Measurements from ENCODE around the gene GBX2. TPM values are rescaled to one million over a fixed set of nuclear protein-coding genes. Genes with fewer than 3 reads are reported as not detected.

The GBX2 gene
- total and polyA plus RNA-seq, 5 donors: not detected

DNA sequence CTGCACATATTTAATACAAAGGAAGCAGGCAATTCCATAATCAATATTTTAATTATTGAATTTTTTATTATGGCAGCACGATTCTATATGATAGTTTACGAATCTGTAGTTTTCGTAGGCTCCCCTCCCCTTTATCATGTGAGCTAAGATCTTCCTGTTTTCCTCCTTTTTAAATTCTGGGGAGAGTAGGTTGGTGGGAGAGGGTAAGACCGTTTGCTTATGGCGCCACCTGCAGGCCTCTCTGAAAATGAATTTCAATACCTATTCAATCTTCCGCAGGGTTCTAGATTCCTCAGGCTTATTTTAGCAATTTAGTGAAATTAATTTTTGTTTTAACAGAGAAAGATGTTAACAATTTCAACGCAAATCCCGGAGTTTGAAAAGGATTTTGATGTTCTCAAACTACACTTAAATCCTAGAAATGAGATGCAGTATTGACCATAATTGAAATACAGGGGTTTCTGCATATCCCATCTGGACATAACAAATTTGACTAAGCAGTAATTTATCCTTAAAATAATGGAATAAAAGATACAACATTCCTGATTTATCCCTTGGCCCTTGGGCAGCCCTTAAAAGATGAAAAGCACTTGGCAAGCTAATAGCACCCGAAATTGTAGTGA is 12.8 kb upstream of the GBX2 start:
- H3K27me3 ChIP-seq (ENCODE audit: control insufficient read depth, insufficient read depth): no peaks in the 10 kb centered on the region
- intact Hi-C loops (cut with DNase I): loop anchor here in 3 of 4 donors (5.0 to 10.0 kb wide), 3 partner anchors 396 to 414 kb away; no protein-coding TSS in a partner anchor
- H3K4me3 ChIP-seq (ENCODE audit: low read length): no peak overlapping the region
- H3K4me1 ChIP-seq (ENCODE audit: control insufficient read depth, insufficient read depth, low read length): no peaks in the 10 kb centered on the region
- ATAC-seq (no peak), DNase-seq (peak in 1 of 3 donors; percentile 46)
- H3K27ac ChIP-seq (ENCODE audit: low read length): no peak overlapping the region
- no peaks in the 10 kb centered on the region for H3K9me3 ChIP-seq (ENCODE audit: control insufficient read depth, low read length)
- 19% methylated on average over 9 of the region's 9 CpGs for WGBS

DNA sequence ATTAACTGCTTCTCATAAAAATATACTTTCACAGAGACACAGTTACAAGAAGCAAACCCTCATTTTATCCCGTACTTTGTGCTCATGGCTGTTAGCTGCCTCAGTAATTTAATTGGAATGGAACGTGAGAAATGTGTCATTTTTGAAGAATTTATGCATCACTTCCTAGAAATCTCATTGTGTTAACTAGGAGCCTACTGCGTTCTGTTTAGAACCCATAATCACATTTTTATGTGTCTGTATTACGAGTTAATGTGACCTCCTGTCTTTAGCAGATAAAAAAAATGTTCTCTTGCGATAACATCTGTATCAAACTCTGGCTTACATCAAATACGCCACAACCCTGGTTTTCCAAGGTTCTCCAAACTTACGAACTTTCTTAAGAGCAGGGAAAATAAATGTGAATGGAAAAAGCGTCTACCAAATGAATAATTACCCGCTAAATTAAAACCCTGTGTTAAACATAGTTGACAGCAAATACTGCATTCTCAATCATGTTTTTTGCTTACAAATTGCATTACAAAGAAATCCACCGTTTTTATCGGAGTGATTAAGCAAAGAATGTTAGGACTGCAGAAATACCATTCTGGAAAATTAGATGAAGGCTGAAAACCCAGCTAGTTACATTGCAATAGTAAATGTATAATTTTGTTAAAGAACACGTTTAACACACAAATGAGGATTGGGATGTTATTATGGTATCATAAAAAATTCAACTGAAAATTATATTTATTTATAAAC is 12.1 kb upstream of the GBX2 start:
- H3K4me1 ChIP-seq (ENCODE audit: control insufficient read depth, insufficient read depth, low read length): no peaks in the 10 kb centered on the region
- DNase-seq (no peak), ATAC-seq (no peak)
- H3K27ac ChIP-seq (ENCODE audit: low read length): no peak overlapping the region
- WGBS: 15% methylated on average over 12 of the region's 12 CpGs
- intact Hi-C loops (cut with DNase I): loop anchor here in 3 of 4 donors (5.0 to 10.0 kb wide), 3 partner anchors 395 to 413 kb away; no protein-coding TSS in a partner anchor
- no peak overlapping the region for H3K4me3 ChIP-seq (ENCODE audit: low read length)
- no peaks in the 10 kb centered on the region for H3K9me3 ChIP-seq (ENCODE audit: control insufficient read depth, low read length)
- no peaks in the 10 kb centered on the region for H3K27me3 ChIP-seq (ENCODE audit: control insufficient read depth, insufficient read depth)

- 3% methylated on average over 59 of the region's 59 CpGs for WGBS
- H3K27ac ChIP-seq (ENCODE audit: low read length): no peak overlapping the region
- H3K4me1 ChIP-seq (ENCODE audit: control insufficient read depth, insufficient read depth, low read length): no peaks in the 10 kb centered on the region
- H3K4me3 ChIP-seq (ENCODE audit: low read length): no peak overlapping the region
- DNase-seq (no peak), ATAC-seq (no peak)
- no peaks in the 10 kb centered on the region for H3K27me3 ChIP-seq (ENCODE audit: control insufficient read depth, insufficient read depth)
- no peaks in the 10 kb centered on the region for H3K9me3 ChIP-seq (ENCODE audit: control insufficient read depth, low read length)
- intact Hi-C loops (cut with DNase I): loop anchor here (5.0 to 10.0 kb wide), 5 partner anchors 375 to 412 kb away; no protein-coding TSS in a partner anchor
Measured at GRCh38 chr2:236179236-236180075, 11.3 kb upstream of the GBX2 start.

DNA sequence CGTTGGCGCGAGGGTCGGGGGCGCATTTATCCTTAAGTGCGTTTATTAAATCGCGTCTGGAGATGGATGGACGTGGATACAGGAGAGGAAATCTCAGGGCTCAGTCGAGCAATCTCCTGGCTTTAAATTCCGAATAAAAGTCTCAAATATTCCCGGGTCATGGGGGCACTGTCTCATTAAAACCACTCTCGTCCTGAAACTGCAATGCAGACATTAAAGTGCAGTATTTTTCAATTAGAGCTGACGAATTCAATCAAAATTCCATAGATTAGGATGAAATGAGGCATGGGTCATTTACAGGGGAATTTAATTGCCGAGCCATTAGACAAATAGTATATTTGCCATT is 10.7 kb upstream of the GBX2 start:
- DNase-seq (no peak), ATAC-seq (no peak)
- Histone ChIP-seq H3K27ac (ENCODE audit: low read length) (no peak overlapping the region), H3K9me3 (ENCODE audit: control insufficient read depth, low read length) (no peaks in the 10 kb centered on the region), H3K4me1 (ENCODE audit: control insufficient read depth, insufficient read depth, low read length) (no peaks in the 10 kb centered on the region), H3K4me3 (ENCODE audit: low read length) (no peak overlapping the region), H3K27me3 (ENCODE audit: control insufficient read depth, insufficient read depth) (no peaks in the 10 kb centered on the region)
- intact Hi-C loops (cut with DNase I): loop anchor here in 3 of 4 donors (5.0 to 10.0 kb wide), 3 partner anchors 374 to 412 kb away; no protein-coding TSS in a partner anchor
- 4% methylated on average over 15 of the region's 15 CpGs for WGBS

DNA sequence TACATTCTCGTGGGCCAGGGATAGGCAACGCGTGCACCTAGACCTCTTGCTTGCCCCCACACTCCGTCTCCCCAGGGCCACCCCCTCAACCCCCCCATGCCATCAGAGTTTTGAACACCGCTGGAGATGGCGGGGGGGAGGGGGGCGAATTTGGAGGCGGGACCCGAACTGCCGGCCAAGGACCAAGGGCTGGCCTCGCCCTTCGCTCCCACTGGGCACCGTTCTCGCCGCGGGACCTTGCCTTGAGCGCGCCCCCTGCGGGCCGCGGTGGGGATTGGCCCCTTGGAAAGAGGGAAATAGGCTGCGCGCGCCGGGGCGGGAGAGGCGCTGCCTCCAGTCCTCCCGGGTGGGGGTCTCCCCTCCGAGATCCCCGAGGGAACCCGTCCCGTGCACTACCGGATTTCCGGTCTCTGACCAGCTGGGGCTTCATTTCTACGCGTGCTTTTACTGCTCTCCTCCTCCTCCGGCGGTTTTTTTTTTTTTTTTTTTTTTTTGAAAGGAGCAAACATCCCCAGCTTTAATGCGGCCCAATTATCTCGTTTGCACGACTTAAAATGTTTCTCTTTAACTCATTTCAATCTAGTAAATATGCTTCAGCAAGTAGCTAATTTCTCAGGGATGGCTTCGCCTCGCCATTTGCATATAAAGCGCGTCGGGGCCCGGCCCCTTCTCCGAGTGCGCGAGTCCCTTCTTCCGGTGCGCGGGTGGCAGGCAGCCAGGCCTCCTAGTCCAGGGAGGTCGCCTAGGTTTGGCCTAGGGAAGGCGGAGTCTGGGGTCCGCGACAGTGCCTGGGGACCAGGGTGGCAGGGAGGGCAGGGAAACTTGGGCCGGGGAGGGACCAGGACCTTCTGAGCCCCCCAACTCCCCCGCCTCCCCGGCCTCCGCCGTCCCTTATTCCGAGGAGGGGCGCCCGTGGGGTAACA is 10.0 kb upstream of the GBX2 start:
- H3K27me3 ChIP-seq (ENCODE audit: control insufficient read depth, insufficient read depth): no peaks in the 10 kb centered on the region
- no peak overlapping the region for H3K27ac ChIP-seq (ENCODE audit: low read length)
- H3K4me3 ChIP-seq (ENCODE audit: low read length): peak overlapping the region; percentile 17
- 3% methylated on average over 65 of the region's 65 CpGs for WGBS
- H3K4me1 ChIP-seq (ENCODE audit: control insufficient read depth, insufficient read depth, low read length): no peaks in the 10 kb centered on the region
- DNase-seq (peak; percentile 54 to 83 (median 83)), ATAC-seq (peak; percentile 62 to 77)
- intact Hi-C loops (cut with DNase I): loop anchor here in 3 of 4 donors (5.0 to 10.0 kb wide), 3 partner anchors 373 to 411 kb away; no protein-coding TSS in a partner anchor
- H3K9me3 ChIP-seq (ENCODE audit: control insufficient read depth, low read length): no peaks in the 10 kb centered on the region

GRCh38 chr2:236177604-236177966 is 9.4 kb upstream of the GBX2 start:
- H3K27me3 ChIP-seq (ENCODE audit: control insufficient read depth, insufficient read depth): no peaks in the 10 kb centered on the region
- intact Hi-C loops (cut with DNase I): loop anchor here in 3 of 4 donors (5.0 to 10.0 kb wide), 3 partner anchors 373 to 410 kb away; no protein-coding TSS in a partner anchor
- peak; percentile 45 to 78 (median 71) for DNase-seq

GRCh38 chr2:236176951-236177350 is 8.8 kb upstream of the GBX2 start:
- Histone ChIP-seq H3K27ac (ENCODE audit: low read length) (no peak overlapping the region), H3K4me1 (ENCODE audit: control insufficient read depth, insufficient read depth, low read length) (no peaks in the 10 kb centered on the region), H3K27me3 (ENCODE audit: control insufficient read depth, insufficient read depth) (no peaks in the 10 kb centered on the region), H3K9me3 (ENCODE audit: control insufficient read depth, low read length) (no peaks in the 10 kb centered on the region), H3K4me3 (ENCODE audit: low read length) (no peak overlapping the region)
- intact Hi-C loops (cut with DNase I): loop anchor here in 3 of 4 donors (5.0 to 10.0 kb wide), 3 partner anchors 372 to 410 kb away; no protein-coding TSS in a partner anchor
- DNase-seq (no peak), ATAC-seq (no peak)
- 52% methylated on average over 21 of the region's 21 CpGs for WGBS

More at GRCh38 chr2:236177604-236177966, 9.4 kb upstream of the GBX2 start:
- Histone ChIP-seq H3K27ac (ENCODE audit: low read length) (no peak overlapping the region), H3K9me3 (ENCODE audit: control insufficient read depth, low read length) (no peaks in the 10 kb centered on the region), H3K4me3 (ENCODE audit: low read length) (no peak overlapping the region), H3K4me1 (ENCODE audit: control insufficient read depth, insufficient read depth, low read length) (no peaks in the 10 kb centered on the region)
- 10% methylated on average over 20 of the region's 20 CpGs for whole genome bisulfite sequencing
- peak; percentile 47 to 74 for ATAC-seq

GRCh38 chr2:236176417-236176816 is 8.2 kb upstream of the GBX2 start:
- DNase-seq (no peak), ATAC-seq (no peak)
- Histone ChIP-seq H3K27me3 (ENCODE audit: control insufficient read depth, insufficient read depth) (no peaks in the 10 kb centered on the region), H3K27ac (ENCODE audit: low read length) (no peak overlapping the region), H3K4me1 (ENCODE audit: control insufficient read depth, insufficient read depth, low read length) (no peaks in the 10 kb centered on the region), H3K9me3 (ENCODE audit: control insufficient read depth, low read length) (no peaks in the 10 kb centered on the region), H3K4me3 (ENCODE audit: low read length) (no peak overlapping the region)
- 16% methylated on average over 7 of the region's 7 CpGs for WGBS
- intact Hi-C loops (cut with DNase I): loop anchor here in 3 of 4 donors (5.0 to 10.0 kb wide), 3 partner anchors 372 to 409 kb away; no protein-coding TSS in a partner anchor

- WGBS: 59% methylated on average over 6 of the region's 6 CpGs
- no peaks in the 10 kb centered on the region for H3K9me3 ChIP-seq (ENCODE audit: control insufficient read depth, low read length)
- intact Hi-C loops (cut with DNase I): loop anchor here in 3 of 4 donors (5.0 to 10.0 kb wide), 3 partner anchors 371 to 408 kb away; no protein-coding TSS in a partner anchor
- H3K4me3 ChIP-seq (ENCODE audit: low read length): no peak overlapping the region
- no peak for ATAC-seq
- H3K27me3 ChIP-seq (ENCODE audit: control insufficient read depth, insufficient read depth): no peaks in the 10 kb centered on the region
- H3K4me1 ChIP-seq (ENCODE audit: control insufficient read depth, insufficient read depth, low read length): no peaks in the 10 kb centered on the region
- no peak for DNase-seq
- H3K27ac ChIP-seq (ENCODE audit: low read length): no peak overlapping the region
Measured at GRCh38 chr2:236175548-236176150, 7.5 kb upstream of the GBX2 start.
